Right cardiac atrium (tissue), 5 donors: ENCODE results near the gene PNCK. TPM values are rescaled to one million over a fixed set of nuclear protein-coding genes. Genes with fewer than 3 reads are reported as not detected.
"Not testable (repeated sequence)": the region's sequence is repeated elsewhere in the genome, so short reads cannot be mapped to it uniquely, and the experiment has no call there.

Experiments used
- ATAC-seq, 2 donors: fragments of 200-7000 bp; cut with Tn5 transposase; one replicate each; pipeline versions ENCODE4 v1.8.0 to v1.9.1; 2020; ENCODE audit warnings: moderate library complexity in 2 of 2, mild to moderate bottlenecking in 1 of 2
- DNase-seq, 3 donors: peaks; one replicate each; pipeline ENCODE4 v3.0.0-alpha.2; 2020
- H3K27ac ChIP-seq: one replicate; pipeline ENCODE4 v1.5.1; 2013; ENCODE audit warnings: mild to moderate bottlenecking, low read length, control low read depth, moderate library complexity
- H3K27me3 ChIP-seq: one replicate; pipeline ENCODE4 v1.6.1; 2013; ENCODE audit not compliant: control insufficient read depth, insufficient read depth
- H3K4me1 ChIP-seq: one replicate; pipeline ENCODE4 v1.6.1; 2013; ENCODE audit warnings: low read length; ENCODE audit not compliant: control insufficient read depth, insufficient read depth
- H3K4me3 ChIP-seq: one replicate; pipeline ENCODE4 v1.5.1; 2013; ENCODE audit warnings: low read length, control low read depth
- H3K9me3 ChIP-seq: one replicate; pipeline ENCODE4 v1.6.1; 2013; ENCODE audit warnings: low read length; ENCODE audit not compliant: control insufficient read depth
- WGBS: extraction: QIAGEN DNeasy Blood & Tissue Kit; methylation state at CpG from one replicate; pipeline ENCODE4 v1.1.7; 2013; 5-methylcytosine and 5-hydroxymethylcytosine counted together
- intact Hi-C, 4 donors: fragments of 100-400 bp; cut with DNase I; formaldehyde crosslinking; loops; one replicate each; pipeline versions ENCODE4 v1.11.0 to v1.14.0; 2022 to 2023
- polyA plus RNA-seq: library from polyadenylated mRNA; stranded (reverse); fragments of 200-250 nt; gene quantifications from one replicate; pipeline ENCODE4 v1.2.3, GENCODE V29; 2013
- total RNA-seq, 4 donors: library from RNA; stranded (reverse); fragmentation: NEBNext Ultra II Directional; extraction: Animal tissue kit (Norgen Biotek cat#: 25700); gene quantifications; one replicate each; pipeline ENCODE4 v1.2.1, GENCODE V29; 2021
- donor health status: healthy with polysubstance abuse.
- donor health status: DM: no; HTN: yes; CAD: no.
- donor health status: DM: no; HTN: no; CAD: no.
- donor health status: DM: no; HTN: yes; CAD: no; lungs with severe emphysema.
- donor health status: DM: yes; HTN: yes; CAD: no.

The PNCK gene
- total and polyA plus RNA-seq, 5 donors, result 7.8 to 12.4 (median 10.0) TPM

GRCh38 chrX:153685156-153685536 lies 11.5 kb upstream of the PNCK start:
- DNase-seq (peak in 2 of 3 donors; percentile 28 to 41), ATAC-seq (no peak)
- Histone ChIP-seq H3K9me3 (no peaks in the 10 kb centered on the region), H3K4me1 (no peaks in the 10 kb centered on the region), H3K4me3 (no peak overlapping the region), H3K27ac (no peak overlapping the region), H3K27me3 (no peaks in the 10 kb centered on the region)
- WGBS, result 66% methylated on average over 21 of the region's 21 CpGs
- intact Hi-C loops, result no loop called here

- 61% methylated on average over 21 of the region's 21 CpGs for WGBS
- no peaks in the 10 kb centered on the region for H3K4me1 ChIP-seq
- no peak overlapping the region for H3K4me3 ChIP-seq
- DNase-seq (peak in 2 of 3 donors; percentile 4 to 49), ATAC-seq (no peak)
- no peaks in the 10 kb centered on the region for H3K9me3 ChIP-seq
- intact Hi-C loops, result no loop called here
- H3K27me3 ChIP-seq, result no peaks in the 10 kb centered on the region
- H3K27ac ChIP-seq, result no peak overlapping the region
Observed at GRCh38 chrX:153684467-153685155, 11.0 kb upstream of the PNCK start.

GRCh38 chrX:153683486-153683885 lies 9.9 kb upstream of the PNCK start:
- WGBS, result 97% methylated on average over 8 of the region's 8 CpGs
- not testable (repeated sequence) for ATAC-seq

GRCh38 chrX:153681175-153681574 lies 7.6 kb upstream of the PNCK start:
- Histone ChIP-seq H3K4me3 (no peak overlapping the region), H3K27me3 (no peaks in the 10 kb centered on the region), H3K9me3 (no peaks in the 10 kb centered on the region), H3K4me1 (no peaks in the 10 kb centered on the region), H3K27ac (no peak overlapping the region)
- intact Hi-C loops, result loop anchor here in 1 of 4 donors (1.0 kb wide), 1 partner anchor 51 kb away; no protein-coding TSS in a partner anchor
- DNase-seq (peak in 1 of 3 donors; percentile 39), ATAC-seq (no peak)
- 74% methylated on average over 12 of the region's 12 CpGs for WGBS

More at GRCh38 chrX:153683486-153683885, 9.9 kb upstream of the PNCK start:
- DNase-seq, H3K9me3 ChIP-seq, intact Hi-C loops, H3K4me1 ChIP-seq, H3K27ac ChIP-seq, H3K27me3 ChIP-seq, H3K4me3 ChIP-seq: not testable (repeated sequence)

GRCh38 chrX:153674219-153674851 lies 722 bp upstream of the PNCK start:
- Histone ChIP-seq H3K9me3 (no peaks in the 10 kb centered on the region), H3K4me3 (no peak overlapping the region), H3K27me3 (no peaks in the 10 kb centered on the region), H3K27ac (no peak overlapping the region), H3K4me1 (no peaks in the 10 kb centered on the region)
- WGBS, result 67% methylated on average over 27 of the region's 27 CpGs
- DNase-seq, result no peak
- no peak for ATAC-seq
- intact Hi-C loops, result no loop called here

GRCh38 chrX:153672531-153673427 lies 834 bp downstream of the PNCK start:
- ATAC-seq (no peak), DNase-seq (peak in 1 of 3 donors; percentile 68)
- Histone ChIP-seq H3K4me1 (no peaks in the 10 kb centered on the region), H3K4me3 (no peak overlapping the region), H3K27ac (no peak overlapping the region), H3K27me3 (no peaks in the 10 kb centered on the region), H3K9me3 (no peaks in the 10 kb centered on the region)
- intact Hi-C loops, result no loop called here
- WGBS, result 47% methylated on average over 52 of the region's 53 CpGs

GRCh38 chrX:153671589-153672530 lies 1.8 kb downstream of the PNCK start:
- Histone ChIP-seq H3K27ac (no peak overlapping the region), H3K9me3 (no peaks in the 10 kb centered on the region), H3K4me1 (no peaks in the 10 kb centered on the region), H3K4me3 (no peak overlapping the region), H3K27me3 (no peaks in the 10 kb centered on the region)
- intact Hi-C loops, result no loop called here
- 93% methylated on average over 27 of the region's 27 CpGs for WGBS
- no peak for ATAC-seq
- DNase-seq, result no peak

GRCh38 chrX:153670748-153671588 lies 2.6 kb downstream of the PNCK start:
- intact Hi-C loops, result no loop called here
- Histone ChIP-seq H3K27me3 (no peaks in the 10 kb centered on the region), H3K9me3 (no peaks in the 10 kb centered on the region), H3K4me3 (no peak overlapping the region), H3K27ac (no peak overlapping the region), H3K4me1 (no peaks in the 10 kb centered on the region)
- no peak for ATAC-seq
- no peak for DNase-seq
- WGBS, result 92% methylated on average over 23 of the region's 23 CpGs

- H3K27ac ChIP-seq, result no peak overlapping the region
- no peaks in the 10 kb centered on the region for H3K4me1 ChIP-seq
- H3K9me3 ChIP-seq, result no peaks in the 10 kb centered on the region
- 83% methylated on average over 22 of the region's 23 CpGs for WGBS
- H3K27me3 ChIP-seq, result no peaks in the 10 kb centered on the region
- intact Hi-C loops, result loop anchor here (5.0 to 10.0 kb wide), 4 partner anchors 55 to 125 kb away; no protein-coding TSS in a partner anchor
- ATAC-seq (no peak), DNase-seq (peak in 1 of 3 donors; percentile 58)
- no peak overlapping the region for H3K4me3 ChIP-seq
Observed at GRCh38 chrX:153669901-153670731, 3.5 kb downstream of the PNCK start.
